Muscle layer of duodenum (tissue), 2 donors: Measurements from ENCODE around the gene USP13.
A peak's percentile ranks its signal among the peaks of the same experiment; 100 is the strongest.

ENCODE experiments used
- H3K27ac ChIP-seq: one replicate; pipeline ENCODE4 v1.7.0; 2013; ENCODE audit warnings: mild to moderate bottlenecking, low read length
- H3K27me3 ChIP-seq: one replicate; pipeline ENCODE4 v1.7.0; 2013; ENCODE audit warnings: low read depth, mild to moderate bottlenecking, control low read depth, low read length
- H3K36me3 ChIP-seq, 2 donors: one replicate each; pipeline ENCODE4 v1.7.0; 2013; ENCODE audit warnings: low read length in 2 of 2, control low read depth in 1 of 2, mild to moderate bottlenecking in 1 of 2; ENCODE audit not compliant: insufficient read depth in 2 of 2, control insufficient read depth in 1 of 2
- H3K4me1 ChIP-seq, 2 donors: one replicate each; pipeline ENCODE4 v1.7.0; 2013; ENCODE audit warnings: low read length in 2 of 2, mild to moderate bottlenecking in 2 of 2, control low read depth in 1 of 2, moderate library complexity in 1 of 2; ENCODE audit not compliant: insufficient read depth in 2 of 2, control insufficient read depth in 1 of 2
- H3K4me3 ChIP-seq, 2 donors: one replicate each; pipeline ENCODE4 v1.7.0; 2013; ENCODE audit warnings: low read length in 2 of 2, low read depth in 1 of 2, mild to moderate bottlenecking in 1 of 2
- H3K9me3 ChIP-seq, 2 donors: one replicate each; pipeline ENCODE4 v1.7.0; 2013; ENCODE audit warnings: low read length in 2 of 2, control low read depth in 1 of 2, mild to moderate bottlenecking in 1 of 2; ENCODE audit not compliant: control insufficient read depth in 1 of 2
- donor health status: healthy.

USP13 gene

GRCh38 chr3:179801856-179802255 lies 149.0 kb downstream of the USP13 start:
- Histone ChIP-seq H3K27me3 (no peaks in the 10 kb centered on the region), H3K36me3 (peaks cover 0 to 4% of the 10 kb centered on the region in 2 donors), H3K9me3 (no peaks in the 10 kb centered on the region), H3K4me3 (no peak overlapping the region), H3K4me1 (no peaks in the 10 kb centered on the region), H3K27ac (no peak overlapping the region)

GRCh38 chr3:179806177-179806576 lies 153.3 kb downstream of the USP13 start:
- Histone ChIP-seq H3K9me3 (no peaks in the 10 kb centered on the region), H3K27ac (no peak overlapping the region), H3K4me1 (no peaks in the 10 kb centered on the region), H3K36me3 (peaks cover 0 to 4% of the 10 kb centered on the region in 2 donors), H3K27me3 (no peaks in the 10 kb centered on the region), H3K4me3 (no peak overlapping the region)

- Histone ChIP-seq H3K4me1 (no peaks in the 10 kb centered on the region), H3K9me3 (no peaks in the 10 kb centered on the region), H3K4me3 (no peak overlapping the region), H3K27me3 (no peaks in the 10 kb centered on the region), H3K27ac (no peak overlapping the region), H3K36me3 (no peaks in the 10 kb centered on the region)
These were observed 154.7 kb downstream of the USP13 start for GRCh38 chr3:179807588-179807987.

GRCh38 chr3:179809639-179810038 lies 156.8 kb downstream of the USP13 start:
- no peaks in the 10 kb centered on the region for H3K4me1 ChIP-seq
- no peaks in the 10 kb centered on the region for H3K36me3 ChIP-seq
- H3K27me3 ChIP-seq, result no peaks in the 10 kb centered on the region
- no peaks in the 10 kb centered on the region for H3K9me3 ChIP-seq
- H3K27ac ChIP-seq, result no peak overlapping the region
- no peak overlapping the region for H3K4me3 ChIP-seq

GRCh38 chr3:179811321-179812095 lies 158.7 kb downstream of the USP13 start:
- H3K27ac ChIP-seq, result peak overlapping the region; percentile 20
- no peak overlapping the region for H3K4me3 ChIP-seq
- no peaks in the 10 kb centered on the region for H3K9me3 ChIP-seq
- H3K36me3 ChIP-seq, result no peaks in the 10 kb centered on the region
- no peaks in the 10 kb centered on the region for H3K27me3 ChIP-seq
- no peaks in the 10 kb centered on the region for H3K4me1 ChIP-seq

- Histone ChIP-seq H3K9me3 (no peaks in the 10 kb centered on the region), H3K27me3 (no peaks in the 10 kb centered on the region), H3K36me3 (no peaks in the 10 kb centered on the region), H3K27ac (no peak overlapping the region), H3K4me3 (no peak overlapping the region), H3K4me1 (no peaks in the 10 kb centered on the region)
These were observed 159.2 kb downstream of the USP13 start for GRCh38 chr3:179812096-179812382.

GRCh38 chr3:179819379-179819778 lies 166.5 kb downstream of the USP13 start:
- Histone ChIP-seq H3K4me1 (no peaks in the 10 kb centered on the region), H3K27me3 (no peaks in the 10 kb centered on the region), H3K27ac (no peak overlapping the region), H3K36me3 (no peaks in the 10 kb centered on the region), H3K9me3 (no peaks in the 10 kb centered on the region), H3K4me3 (no peak overlapping the region)

GRCh38 chr3:179822296-179822695 lies 169.5 kb downstream of the USP13 start:
- H3K27me3 ChIP-seq, result no peaks in the 10 kb centered on the region
- no peaks in the 10 kb centered on the region for H3K4me1 ChIP-seq
- H3K4me3 ChIP-seq, result no peak overlapping the region
- H3K27ac ChIP-seq, result no peak overlapping the region
- no peaks in the 10 kb centered on the region for H3K9me3 ChIP-seq
- H3K36me3 ChIP-seq, result no peaks in the 10 kb centered on the region

- Histone ChIP-seq H3K27ac (no peak overlapping the region), H3K4me3 (no peak overlapping the region), H3K4me1 (no peaks in the 10 kb centered on the region), H3K27me3 (no peaks in the 10 kb centered on the region), H3K9me3 (no peaks in the 10 kb centered on the region), H3K36me3 (no peaks in the 10 kb centered on the region)
These were observed 172.8 kb downstream of the USP13 start for GRCh38 chr3:179825527-179826246.

GRCh38 chr3:179826247-179826637 lies 173.4 kb downstream of the USP13 start:
- no peaks in the 10 kb centered on the region for H3K36me3 ChIP-seq
- H3K27me3 ChIP-seq, result no peaks in the 10 kb centered on the region
- no peaks in the 10 kb centered on the region for H3K9me3 ChIP-seq
- no peaks in the 10 kb centered on the region for H3K4me1 ChIP-seq
- H3K4me3 ChIP-seq, result no peak overlapping the region
- H3K27ac ChIP-seq, result no peak overlapping the region

- H3K4me3 ChIP-seq, result no peak overlapping the region
- no peak overlapping the region for H3K27ac ChIP-seq
- H3K4me1 ChIP-seq, result no peaks in the 10 kb centered on the region
- H3K27me3 ChIP-seq, result no peaks in the 10 kb centered on the region
- no peaks in the 10 kb centered on the region for H3K9me3 ChIP-seq
- H3K36me3 ChIP-seq, result no peaks in the 10 kb centered on the region
These were observed 175.9 kb downstream of the USP13 start for GRCh38 chr3:179828738-179829137.

- no peaks in the 10 kb centered on the region for H3K4me1 ChIP-seq
- no peaks in the 10 kb centered on the region for H3K36me3 ChIP-seq
- H3K9me3 ChIP-seq, result no peaks in the 10 kb centered on the region
- no peak overlapping the region for H3K27ac ChIP-seq
- H3K27me3 ChIP-seq, result no peaks in the 10 kb centered on the region
- no peak overlapping the region for H3K4me3 ChIP-seq
These were observed 176.6 kb downstream of the USP13 start for GRCh38 chr3:179829401-179829800.
